GM18505 (cell line): ENCODE measurements around the gene CDCA7.
"Not testable (repeated sequence)": the region's sequence is repeated elsewhere in the genome, so short reads cannot be mapped to it uniquely, and the experiment has no call there.

Experiments
- ATAC-seq: cut with Tn5 transposase; IDR thresholded peaks from one replicate; pipeline ENCODE4 v1.9.1; 2021; ENCODE audit not compliant: unreplicated experiment
- POLR2A ChIP-seq: IDR thresholded peaks from 4 replicates; pipeline ENCODE4 v1.6.1; 2011; ENCODE audit warnings: borderline replicate concordance; ENCODE audit not compliant: insufficient read depth, insufficient read length; ENCODE audit errors: extremely low read depth

The CDCA7 gene

GRCh38 chr2:173354582-173355131 is at the start of gene CDCA7:
Gene CDCA7, plus strand, starts transcription at chr2:173354872. Its CDS starts 92 bp downstream, at chr2:173354964.
- peak; percentile 64 for ATAC-seq
- peak; percentile 53 for TF ChIP-seq POLR2A

- no peak for ATAC-seq
- no peak for TF ChIP-seq POLR2A
Observed at GRCh38 chr2:173305303-173305702, 49.4 kb upstream of the CDCA7 start.

GRCh38 chr2:173307293-173307692 is 47.4 kb upstream of the CDCA7 start:
- peak; percentile 65 for ATAC-seq
- no peak for TF ChIP-seq POLR2A

- not testable (repeated sequence) for ATAC-seq
Observed at GRCh38 chr2:173309370-173309769, 45.3 kb upstream of the CDCA7 start.

- no peak for ATAC-seq
Observed at GRCh38 chr2:173311844-173312606, 42.6 kb upstream of the CDCA7 start.

GRCh38 chr2:173323371-173323770 is 31.3 kb upstream of the CDCA7 start:
- TF ChIP-seq POLR2A = no peak

More at GRCh38 chr2:173311844-173312606, 42.6 kb upstream of the CDCA7 start:
- no peak for TF ChIP-seq POLR2A

GRCh38 chr2:173326806-173327205 is 27.9 kb upstream of the CDCA7 start:
- no peak for TF ChIP-seq POLR2A
- no peak for ATAC-seq

More at GRCh38 chr2:173323371-173323770, 31.3 kb upstream of the CDCA7 start:
- ATAC-seq = no peak

- ATAC-seq = no peak
Observed at GRCh38 chr2:173327421-173327820, 27.3 kb upstream of the CDCA7 start.

GRCh38 chr2:173333003-173333402 is 21.7 kb upstream of the CDCA7 start:
- ATAC-seq = not testable (repeated sequence)

More at GRCh38 chr2:173327421-173327820, 27.3 kb upstream of the CDCA7 start:
- TF ChIP-seq POLR2A = no peak

GRCh38 chr2:173339807-173340206 is 14.9 kb upstream of the CDCA7 start:
- no peak for TF ChIP-seq POLR2A
- no peak for ATAC-seq

- ATAC-seq = no peak
- TF ChIP-seq POLR2A = no peak
Observed at GRCh38 chr2:173343921-173344320, 10.8 kb upstream of the CDCA7 start.

GRCh38 chr2:173346035-173346434 is 8.6 kb upstream of the CDCA7 start:
- no peak for ATAC-seq
- no peak for TF ChIP-seq POLR2A

- ATAC-seq = no peak
- TF ChIP-seq POLR2A = no peak
Observed at GRCh38 chr2:173347305-173348168, 7.1 kb upstream of the CDCA7 start.
